Endothelial cell (in vitro differentiated cells): ENCODE measurements around the gene DCTN3. TPM values are rescaled to one million over a fixed set of nuclear protein-coding genes. Genes with fewer than 3 reads are reported as not detected.

ENCODE experiments used
- DNase-seq: peaks from one replicate; pipeline ENCODE4 v3.0.0; 2021; ENCODE audit warnings: low spot score
- H3K27ac Mint-ChIP-seq: one replicate; pipeline ENCODE4 v1.8.0; 2021; ENCODE audit warnings: mixed read lengths, inconsistent platforms; ENCODE audit not compliant: unreplicated experiment
- H3K27me3 Mint-ChIP-seq: one replicate; pipeline ENCODE4 v1.8.0; 2021; ENCODE audit warnings: mild to moderate bottlenecking, moderate library complexity, mixed read lengths, inconsistent platforms; ENCODE audit not compliant: unreplicated experiment
- H3K36me3 Mint-ChIP-seq: one replicate; pipeline ENCODE4 v1.8.0; 2021; ENCODE audit warnings: mild to moderate bottlenecking, low read depth, mixed read lengths, inconsistent platforms; ENCODE audit not compliant: unreplicated experiment
- H3K4me1 Mint-ChIP-seq: one replicate; pipeline ENCODE4 v1.8.0; 2021; ENCODE audit warnings: mild to moderate bottlenecking, mixed read lengths, inconsistent platforms; ENCODE audit not compliant: unreplicated experiment
- H3K4me3 Mint-ChIP-seq: one replicate; pipeline ENCODE4 v1.8.0; 2021; ENCODE audit warnings: mild to moderate bottlenecking, mixed read lengths, inconsistent platforms; ENCODE audit not compliant: unreplicated experiment
- H3K9me3 Mint-ChIP-seq: one replicate; pipeline ENCODE4 v1.8.0; 2021; ENCODE audit warnings: mixed read lengths, inconsistent platforms; ENCODE audit not compliant: unreplicated experiment
- CTCF ChIP-seq: fragments of 200-600 bp; sonication (generic); IDR thresholded peaks from one replicate; pipeline ENCODE4 v1.5.0; 2021; ENCODE audit warnings: antibody characterized with exemption; ENCODE audit not compliant: unreplicated experiment
- total RNA-seq: library from RNA; stranded (reverse); fragmentation: NEBNext Ultra II Directional; extraction: Animal tissue kit (Norgen Biotek cat#: 25700); gene quantifications from one replicate; pipeline ENCODE4 v1.2.1, GENCODE V29; 2021; ENCODE audit not compliant: unreplicated experiment

Gene DCTN3
- total RNA-seq, 1 donor from 2014 or later, result 81.5 TPM

DNA sequence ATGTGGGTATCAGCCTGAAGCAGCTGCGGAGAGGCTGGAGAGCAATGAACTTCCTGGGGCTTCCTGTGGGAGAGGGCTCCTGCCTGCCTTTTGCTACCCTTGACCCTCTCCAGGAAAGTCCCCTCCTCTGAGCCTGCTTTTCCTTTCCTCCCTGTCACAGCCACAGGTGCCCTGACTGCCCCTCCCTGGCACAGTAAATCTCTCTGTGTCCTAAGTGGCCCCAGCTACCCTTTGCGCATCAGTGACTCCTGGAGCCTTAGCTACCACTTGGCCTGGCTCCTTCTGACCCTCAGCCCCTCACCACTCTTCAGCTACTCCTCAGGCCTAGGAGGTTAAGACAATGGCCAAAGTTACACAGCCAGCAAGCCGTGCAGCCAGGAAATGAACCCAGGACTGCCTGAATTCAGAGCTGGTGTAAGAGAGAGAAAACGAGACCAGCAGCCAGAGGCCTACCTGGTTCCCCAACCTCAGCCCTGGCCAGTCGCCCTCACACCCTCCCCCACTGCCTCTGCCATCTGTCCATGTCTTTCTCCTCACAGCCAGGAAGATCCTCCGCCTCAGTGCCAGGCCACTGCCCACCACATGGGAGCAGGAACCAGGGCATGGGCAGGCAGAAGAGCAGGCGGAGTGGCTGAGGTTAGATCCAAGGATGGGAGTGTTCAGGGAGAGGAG is 49.4 kb downstream of the DCTN3 start:
- no peaks in the 10 kb centered on the region for H3K9me3 Mint-ChIP-seq
- no peak for TF ChIP-seq CTCF
- H3K4me3 Mint-ChIP-seq, result no peak overlapping the region
- no peak for DNase-seq
- peaks cover 27% of the 10 kb centered on the region for H3K4me1 Mint-ChIP-seq
- peaks cover 19% of the 10 kb centered on the region for H3K27me3 Mint-ChIP-seq
- peaks cover 6% of the 10 kb centered on the region for H3K36me3 Mint-ChIP-seq
- no peak overlapping the region for H3K27ac Mint-ChIP-seq

DNA sequence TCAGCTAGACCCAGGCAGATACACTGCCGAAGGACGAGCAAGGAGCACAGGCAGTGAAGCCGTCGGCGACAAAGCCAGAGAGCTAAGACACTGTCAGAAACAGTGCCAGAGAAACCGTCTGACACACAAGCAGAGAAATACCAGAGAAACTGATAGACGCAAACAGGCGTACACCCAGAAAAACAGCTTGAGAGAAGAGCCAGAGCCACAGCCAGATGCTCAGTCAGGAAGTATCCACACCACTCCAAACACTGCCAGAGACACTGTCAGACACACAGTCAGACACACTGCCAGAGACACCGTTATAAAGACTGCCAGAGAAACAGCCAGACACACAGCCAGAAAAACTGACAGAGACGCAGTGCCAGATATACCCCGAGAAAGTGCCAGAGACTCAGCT is 49.9 kb downstream of the DCTN3 start:
- peaks cover 6% of the 10 kb centered on the region for H3K36me3 Mint-ChIP-seq
- peaks cover 29% of the 10 kb centered on the region for H3K4me1 Mint-ChIP-seq
- H3K4me3 Mint-ChIP-seq, result no peak overlapping the region
- TF ChIP-seq CTCF, result no peak
- DNase-seq, result no peak
- peaks cover 17% of the 10 kb centered on the region for H3K27me3 Mint-ChIP-seq
- no peak overlapping the region for H3K27ac Mint-ChIP-seq
- no peaks in the 10 kb centered on the region for H3K9me3 Mint-ChIP-seq

DNA sequence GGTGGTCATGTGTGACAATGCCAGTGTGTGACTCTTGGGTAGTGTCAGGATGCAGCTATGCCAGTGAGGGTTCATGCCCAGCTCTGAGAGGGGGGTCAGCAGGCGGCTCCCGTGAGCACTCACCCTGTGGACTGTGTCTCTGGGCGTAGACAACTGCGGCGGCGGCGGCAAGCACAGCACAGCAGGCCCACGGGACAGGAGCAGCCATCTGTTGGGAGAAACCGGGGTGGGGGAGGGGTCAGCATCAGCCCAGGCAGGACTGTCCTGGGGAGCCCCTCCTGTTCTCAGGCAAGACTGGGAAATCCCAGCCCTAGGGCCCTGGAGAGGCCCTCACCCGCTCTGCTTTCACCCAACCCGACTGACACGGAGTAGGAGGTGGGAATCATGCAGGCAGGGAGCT is 51.5 kb downstream of the DCTN3 start:
- DNase-seq, result no peak

GRCh38 chr9:34568133-34568532 is 52.2 kb downstream of the DCTN3 start:
- Mint-ChIP-seq H3K4me3 (no peak overlapping the region), H3K9me3 (no peaks in the 10 kb centered on the region), H3K27me3 (peaks cover 27% of the 10 kb centered on the region), H3K27ac (peak overlapping the region; percentile 44), H3K36me3 (peaks cover 6% of the 10 kb centered on the region), H3K4me1 (peaks cover 36% of the 10 kb centered on the region)
- DNase-seq, result no peak
- no peak for TF ChIP-seq CTCF

More for the DNA sequence above, 51.5 kb downstream of the DCTN3 start:
- peaks cover 6% of the 10 kb centered on the region for H3K36me3 Mint-ChIP-seq
- H3K4me3 Mint-ChIP-seq, result no peak overlapping the region
- no peak for TF ChIP-seq CTCF
- no peaks in the 10 kb centered on the region for H3K9me3 Mint-ChIP-seq
- peaks cover 35% of the 10 kb centered on the region for H3K4me1 Mint-ChIP-seq
- no peak overlapping the region for H3K27ac Mint-ChIP-seq
- peaks cover 26% of the 10 kb centered on the region for H3K27me3 Mint-ChIP-seq

GRCh38 chr9:34566972-34567371 is 53.3 kb downstream of the DCTN3 start:
- H3K27ac Mint-ChIP-seq, result no peak overlapping the region
- no peak overlapping the region for H3K4me3 Mint-ChIP-seq
- no peak for TF ChIP-seq CTCF
- peaks cover 39% of the 10 kb centered on the region for H3K4me1 Mint-ChIP-seq
- H3K9me3 Mint-ChIP-seq, result no peaks in the 10 kb centered on the region
- peaks cover 6% of the 10 kb centered on the region for H3K36me3 Mint-ChIP-seq
- DNase-seq, result no peak
- H3K27me3 Mint-ChIP-seq, result peaks cover 27% of the 10 kb centered on the region
